ENCODE data around the gene TMEM266. TPM values are rescaled to one million over a fixed set of nuclear protein-coding genes. Genes with fewer than 3 reads are reported as not detected.
A peak's percentile ranks its signal among the peaks of the same experiment; 100 is the strongest.
"Not testable (repeated sequence)": the region's sequence is repeated elsewhere in the genome, so short reads cannot be mapped to it uniquely, and the experiment has no call there.

The TMEM266 gene
- total RNA-seq: 1 to 10 TPM; 1.9 to 5.5 (median 4.2) TPM
- 1 to 10 TPM; 1.9 to 4.3 TPM for polyA plus RNA-seq

DNA sequence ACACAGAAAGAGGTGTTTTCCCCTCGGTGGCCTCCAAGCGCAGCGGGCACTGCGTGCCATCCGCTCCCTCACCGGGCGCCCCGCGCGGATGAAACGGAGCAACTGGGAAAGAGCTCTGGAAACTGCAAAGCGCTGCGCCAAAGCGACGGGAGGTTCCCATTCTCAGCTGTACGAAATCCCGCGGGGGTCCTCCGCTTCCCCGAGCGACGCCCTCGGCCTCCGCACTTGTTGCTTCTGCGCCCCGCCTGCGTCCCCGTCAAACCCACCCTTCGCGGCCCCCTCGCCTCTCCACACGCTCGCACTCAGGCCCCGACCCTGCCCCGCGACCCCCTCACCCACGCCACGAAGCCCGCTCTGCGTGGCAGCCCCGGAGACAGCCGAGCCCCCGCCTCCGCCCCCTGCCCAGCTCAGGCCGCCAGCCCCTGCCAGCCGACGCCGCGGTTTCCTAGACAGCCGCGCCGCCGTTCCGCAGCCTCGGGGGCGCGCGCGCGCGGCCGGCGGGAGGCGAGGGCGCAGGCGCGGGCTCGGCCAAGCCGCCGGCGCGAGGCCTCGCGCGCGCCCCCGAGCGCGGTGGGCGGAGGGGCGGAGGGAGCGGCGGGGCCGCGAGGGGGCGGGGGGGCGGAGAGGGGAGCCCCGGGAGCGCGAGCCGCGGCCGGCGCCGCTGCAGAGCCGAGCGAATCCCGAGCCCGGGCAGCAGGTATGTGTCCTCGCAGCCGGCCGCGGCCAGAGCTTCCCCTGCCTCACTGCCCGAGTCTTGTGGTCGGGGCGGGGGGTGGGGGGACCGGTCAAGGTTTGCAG is at the start of gene TMEM266:
Gene TMEM266 (plus strand): TSS at position 666 of the 798 bp plus-strand sequence. CDS start 74,279 bp downstream, outside the sequence.
- peak; percentile 57 to 88 (median 69) for DNase-seq

GRCh38 chr15:76010613-76011012 is 49.2 kb upstream of the TMEM266 start:
- Histone ChIP-seq H3K4me1 (peaks cover 7 to 22% (median 9%) of the 10 kb centered on the region in 3 donors), H3K27me3 (no peaks in the 10 kb centered on the region), H3K4me3 (peak overlapping the region in 2 of 4 donors; percentile 36 to 37), H3K36me3 (no peaks in the 10 kb centered on the region), H3K27ac (peak overlapping the region in 2 of 4 donors; percentile 77 to 79), H3K9me3 (no peaks in the 10 kb centered on the region)
- DNase-seq: no peak
- ATAC-seq: peak in 3 of 4 donors; percentile 18 to 44 (median 21)
- intact Hi-C loops (cut with DNase I): no loop called here
- 36 to 50% methylated on average over 2 of the region's 2 CpGs for WGBS, 2 donors
- FAIRE-seq: no peak
- TF ChIP-seq CTCF (IDR thresholded peaks at IDR 0.05): no peak

More for the DNA sequence above, at the start of gene TMEM266:
- FAIRE-seq (no peak), ATAC-seq (peak; percentile 69 to 89 (median 82))
- Histone ChIP-seq H3K27ac (peak within 1 kb of the TSS in 1 of 4 donors; percentile 42), H3K36me3 (no peaks in the 10 kb centered on the region), H3K4me1 (peaks cover 0 to 9% (median 0%) of the 10 kb centered on the region in 3 donors), H3K27me3 (no peaks in the 10 kb centered on the region), H3K4me3 (peak within 1 kb of the TSS; percentile 39 to 71 (median 56)), H3K9me3 (no peaks in the 10 kb centered on the region)
- 1% methylated on average over 59 to 107 of the region's 107 CpGs for WGBS, 2 donors
- intact Hi-C loops (cut with DNase I): loop anchor here in 2 of 3 donors (5.0 to 10.0 kb wide), 2 partner anchors 75 to 78 kb away; no protein-coding TSS in a partner anchor
- TF ChIP-seq CTCF (IDR thresholded peaks at IDR 0.05): no peak

DNA sequence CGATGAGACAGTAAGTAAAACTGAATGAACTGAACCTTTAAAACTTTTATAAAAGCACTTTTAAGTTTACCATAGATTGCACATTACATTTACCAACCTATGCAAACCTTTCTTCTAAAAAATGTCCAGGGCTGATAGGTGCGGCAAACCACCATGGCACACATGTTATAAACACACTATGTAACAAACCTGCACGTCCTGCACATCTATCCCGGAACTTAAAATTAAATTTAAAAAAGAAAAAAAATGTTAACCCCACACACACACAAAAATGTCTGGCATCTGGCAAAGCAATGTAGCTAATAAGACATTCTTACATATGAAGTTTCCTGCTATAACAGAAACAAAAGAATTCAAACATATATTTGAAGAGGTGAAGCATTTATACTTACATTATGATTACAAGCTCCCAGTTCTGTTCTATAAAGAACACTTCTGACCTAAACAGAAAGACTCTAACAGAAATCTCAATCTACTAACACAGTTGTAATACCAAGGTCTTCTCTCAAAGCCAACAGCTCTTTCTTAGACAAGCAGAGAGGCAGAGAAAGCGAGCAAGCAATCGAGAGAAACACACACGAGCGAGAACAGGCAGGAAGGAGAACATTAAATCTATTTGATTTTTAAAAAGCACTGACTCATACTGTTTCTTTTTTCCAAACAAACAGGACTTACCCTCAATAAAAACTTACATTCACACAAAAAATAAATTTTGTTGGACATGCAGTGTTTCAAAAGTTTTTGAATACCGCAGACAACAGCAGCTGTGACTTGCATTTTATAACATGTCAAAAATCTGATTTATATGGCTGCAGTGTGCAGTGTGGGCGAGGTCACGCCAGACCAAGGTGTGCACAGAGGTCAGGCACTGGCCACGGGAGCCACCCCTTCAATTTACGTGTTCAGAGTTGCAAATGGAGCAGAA is 47.9 kb upstream of the TMEM266 start, which contains the start of gene NRG4:
Gene NRG4 (minus strand): TSS at position 798 of the 925 bp plus-strand sequence. CDS start 1,194 bp downstream, outside the sequence.
- Histone ChIP-seq H3K27me3 (no peaks in the 10 kb centered on the region), H3K4me3 (peak within 1 kb of the TSS in 3 of 4 donors; percentile 20 to 37 (median 36)), H3K9me3 (no peaks in the 10 kb centered on the region), H3K4me1 (peaks cover under 1 to 17% (median 7%) of the 10 kb centered on the region in 3 donors), H3K27ac (peak within 1 kb of the TSS; percentile 28 to 79 (median 68)), H3K36me3 (no peaks in the 10 kb centered on the region)
- no peak for TF ChIP-seq CTCF (IDR thresholded peaks at IDR 0.05)
- WGBS, 2 donors: 11% methylated on average over 13 of the region's 13 CpGs
- ATAC-seq (peak; percentile 84 to 93 (median 90)), DNase-seq (peak in 5 of 6 donors; percentile 41 to 60 (median 50)), FAIRE-seq (no peak)
- intact Hi-C loops (cut with DNase I): no loop called here

- H3K27ac ChIP-seq; ATAC-seq; H3K4me3 ChIP-seq; FAIRE-seq; H3K36me3 ChIP-seq; H3K27me3 ChIP-seq; intact Hi-C loops (cut with DNase I); DNase-seq; H3K9me3 ChIP-seq: not testable (repeated sequence)
- 95 to 98% methylated on average over 4 of the region's 4 CpGs for WGBS, 2 donors
- H3K4me1 ChIP-seq: peaks cover 0 to 12% (median 3%) of the 10 kb centered on the region in 3 donors
These were observed 46.3 kb upstream of the TMEM266 start for GRCh38 chr15:76013470-76013869.

Data from pancreas (tissue), 10 donors.